Activated T-helper 1 cell treated with Interleukin-2 at 50 U/mL for 16 hours (primary cell): ENCODE results near the gene ZDHHC11B.
"Not testable (repeated sequence)": the region's sequence is repeated elsewhere in the genome, so short reads cannot be mapped to it uniquely, and the experiment has no call there.

Experiments
- DNase-seq: peaks from one replicate; pipeline ENCODE4 v3.0.0-alpha.2; 2020; ENCODE audit warnings: low read depth

The ZDHHC11B gene

DNA sequence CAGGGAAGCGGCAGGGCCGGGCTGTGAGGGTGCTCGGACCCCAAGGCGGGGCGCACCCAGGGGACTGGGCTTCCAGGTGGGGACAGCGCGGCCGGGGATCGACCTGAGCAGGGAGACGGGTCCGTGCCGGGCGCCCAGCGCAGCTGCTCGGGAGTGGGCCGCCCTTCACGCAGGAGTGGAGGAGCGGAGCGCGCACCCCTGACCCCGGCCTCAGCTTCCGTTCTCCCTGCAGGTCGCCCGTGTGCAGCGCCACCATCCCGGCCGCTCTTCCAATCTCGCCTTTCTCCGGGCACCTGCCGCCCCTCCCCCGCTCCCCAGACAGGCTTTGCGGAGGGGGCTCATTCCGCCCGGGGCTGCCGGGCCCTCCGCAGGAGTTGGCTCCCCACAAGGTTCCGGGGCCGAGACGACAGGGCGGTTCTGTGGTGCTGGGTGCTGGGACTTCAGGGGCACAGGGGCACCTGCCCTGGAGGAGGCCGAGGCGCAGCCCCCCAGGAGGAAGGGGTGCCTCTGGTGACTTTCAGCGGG, 714 bp upstream of the ZDHHC11B start:
- not testable (repeated sequence) for DNase-seq

- not testable (repeated sequence) for DNase-seq
These were observed 575 bp downstream of the ZDHHC11B start for GRCh38 chr5:783881-784427.

GRCh38 chr5:783049-783802, 1.3 kb downstream of the ZDHHC11B start:
- not testable (repeated sequence) for DNase-seq

GRCh38 chr5:782356-782755, 2.2 kb downstream of the ZDHHC11B start:
- not testable (repeated sequence) for DNase-seq

- not testable (repeated sequence) for DNase-seq
These were observed 4.0 kb downstream of the ZDHHC11B start for GRCh38 chr5:780571-780970.

DNA sequence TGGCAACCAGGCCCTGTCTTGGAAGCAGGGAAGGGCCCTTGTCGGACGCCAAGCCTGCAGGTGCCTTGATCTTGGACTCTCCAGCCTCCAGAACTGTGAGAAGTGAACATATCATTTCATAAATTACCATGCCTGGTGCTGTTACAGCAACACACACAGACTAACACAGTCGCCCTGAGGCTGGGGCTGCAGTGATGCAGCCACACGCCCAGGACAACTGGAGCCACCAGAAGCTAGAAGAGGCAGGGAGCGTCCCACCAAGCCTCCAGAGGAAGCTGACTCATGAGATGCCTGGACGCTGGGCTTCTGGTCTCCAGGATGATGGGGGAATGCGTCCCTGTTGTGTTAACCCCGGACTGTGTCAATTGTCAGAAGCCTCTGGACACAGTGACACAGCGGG, 5.6 kb downstream of the ZDHHC11B start:
- not testable (repeated sequence) for DNase-seq

GRCh38 chr5:778421-778820, 6.1 kb downstream of the ZDHHC11B start:
- DNase-seq, result not testable (repeated sequence)

DNA sequence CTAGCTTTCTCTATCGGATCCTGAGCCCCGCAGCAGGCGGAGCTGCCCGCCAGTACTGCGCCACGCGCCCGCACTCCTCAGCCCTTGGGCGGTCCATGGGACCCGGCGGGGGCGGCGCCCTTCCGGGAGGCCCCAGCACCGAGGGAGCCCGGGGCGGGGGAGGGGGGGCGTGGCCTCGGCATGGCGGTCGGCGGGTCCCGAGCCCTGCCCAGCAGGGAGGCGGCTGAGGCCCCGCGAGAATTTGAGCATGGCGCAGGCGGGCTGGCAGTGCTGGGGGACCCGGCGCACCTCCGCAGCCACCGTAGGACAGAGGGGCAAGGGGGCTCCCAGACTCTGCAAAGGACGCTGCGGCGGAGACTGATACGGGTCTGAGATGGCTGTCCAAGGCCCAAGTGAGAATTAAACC, 6.8 kb downstream of the ZDHHC11B start:
- DNase-seq, result no peak

- no peak for DNase-seq
These were observed 7.4 kb downstream of the ZDHHC11B start for GRCh38 chr5:776862-777711.

- no peak for DNase-seq
These were observed 8.3 kb downstream of the ZDHHC11B start for GRCh38 chr5:775961-776861.

DNA sequence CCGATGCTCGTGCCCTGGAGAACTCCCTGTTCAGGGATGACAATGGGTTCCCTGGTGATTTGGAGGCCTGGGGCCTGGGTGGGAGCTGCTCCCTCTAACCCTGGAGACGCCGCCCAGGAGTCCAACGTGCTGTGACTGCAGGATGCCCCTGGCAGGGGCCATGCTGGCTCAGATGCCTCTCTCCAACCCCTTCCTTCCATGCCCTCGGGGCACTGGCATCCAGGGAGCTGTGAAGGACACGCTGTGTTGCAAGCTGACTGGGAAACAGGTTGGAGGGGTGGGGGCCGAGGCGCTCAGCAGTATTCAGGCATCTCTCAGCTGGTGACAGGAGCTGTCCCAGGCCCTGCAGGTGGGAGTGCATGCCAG, 9.0 kb downstream of the ZDHHC11B start:
- DNase-seq, result not testable (repeated sequence)

- not testable (repeated sequence) for DNase-seq
These were observed 9.5 kb downstream of the ZDHHC11B start for GRCh38 chr5:774854-775505.

- DNase-seq, result not testable (repeated sequence)
These were observed 10.2 kb downstream of the ZDHHC11B start for GRCh38 chr5:774304-774703.

DNA sequence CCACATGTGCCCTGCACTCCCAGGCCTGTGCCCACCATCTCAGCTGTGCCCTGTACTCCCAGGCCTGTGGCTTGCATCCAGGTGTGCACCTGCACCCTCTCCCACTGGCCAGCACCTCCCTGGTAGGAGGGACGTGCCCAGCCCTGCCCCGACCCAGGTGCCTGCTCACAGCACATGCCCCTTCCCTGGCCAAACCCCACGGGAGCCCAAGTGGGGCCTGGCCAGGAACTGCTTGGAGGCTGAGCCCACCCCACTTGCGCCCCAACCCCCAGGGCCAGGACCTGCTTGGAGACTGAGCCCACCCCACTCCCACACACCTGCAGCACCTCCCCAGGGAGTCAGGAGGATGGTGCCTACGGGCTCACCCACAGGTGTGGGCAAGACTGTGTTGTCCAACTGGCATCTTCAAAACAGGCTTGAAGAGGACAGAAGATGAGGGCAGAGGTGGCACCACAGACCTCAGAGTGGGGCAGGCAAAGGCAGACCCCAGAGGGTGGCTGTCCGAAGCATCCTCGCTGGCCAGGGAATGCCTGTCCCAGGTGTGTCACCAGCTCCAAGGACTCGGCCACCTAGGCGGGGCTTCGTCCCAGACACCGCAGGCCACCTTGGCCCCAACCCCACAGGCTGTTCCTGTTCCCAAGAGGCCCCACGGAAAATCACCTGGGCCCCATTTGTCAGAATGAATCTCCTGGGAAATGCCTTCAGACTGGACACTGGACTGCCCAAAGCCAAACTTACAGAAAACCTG, 10.8 kb downstream of the ZDHHC11B start:
- DNase-seq, result no peak

- not testable (repeated sequence) for DNase-seq
These were observed 11.6 kb downstream of the ZDHHC11B start for GRCh38 chr5:772931-773330.

GRCh38 chr5:772547-772890, 12.0 kb downstream of the ZDHHC11B start:
- not testable (repeated sequence) for DNase-seq

DNA sequence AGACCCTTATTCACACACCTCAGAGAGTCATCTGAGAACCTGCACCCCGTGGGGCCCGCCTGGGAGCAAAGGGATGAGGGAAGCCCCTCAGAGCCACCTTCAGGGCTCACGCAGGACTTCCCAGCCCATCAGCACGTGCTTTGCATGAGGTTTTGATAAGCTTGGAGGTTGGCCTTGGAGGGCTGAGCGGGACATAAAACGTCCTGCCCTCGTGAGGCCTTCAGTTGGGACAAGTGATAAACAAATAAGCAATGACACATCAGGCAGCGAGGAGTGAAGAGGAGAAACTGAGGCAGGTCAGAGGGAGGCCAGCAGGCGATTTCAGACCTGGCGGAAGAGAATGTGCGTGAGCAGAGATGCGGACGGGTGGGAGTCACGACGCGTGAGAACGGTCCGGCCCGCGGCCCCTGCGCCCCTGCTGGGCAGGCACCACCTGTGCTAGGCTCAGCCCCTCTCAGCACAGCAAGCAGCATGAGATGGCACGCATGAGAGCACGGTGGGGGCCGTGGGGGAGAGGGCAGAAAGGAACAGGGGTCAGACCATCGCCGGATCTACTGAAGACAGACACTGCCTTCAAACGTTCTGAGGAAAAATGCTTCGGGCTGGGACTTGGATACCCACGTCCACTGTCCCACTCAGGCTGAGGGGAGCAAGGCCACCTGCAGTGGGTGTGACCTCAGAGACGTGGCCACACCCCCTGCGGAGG, 12.5 kb downstream of the ZDHHC11B start:
- DNase-seq, result not testable (repeated sequence)

- DNase-seq, result not testable (repeated sequence)
These were observed 13.3 kb downstream of the ZDHHC11B start for GRCh38 chr5:771087-771781.

DNA sequence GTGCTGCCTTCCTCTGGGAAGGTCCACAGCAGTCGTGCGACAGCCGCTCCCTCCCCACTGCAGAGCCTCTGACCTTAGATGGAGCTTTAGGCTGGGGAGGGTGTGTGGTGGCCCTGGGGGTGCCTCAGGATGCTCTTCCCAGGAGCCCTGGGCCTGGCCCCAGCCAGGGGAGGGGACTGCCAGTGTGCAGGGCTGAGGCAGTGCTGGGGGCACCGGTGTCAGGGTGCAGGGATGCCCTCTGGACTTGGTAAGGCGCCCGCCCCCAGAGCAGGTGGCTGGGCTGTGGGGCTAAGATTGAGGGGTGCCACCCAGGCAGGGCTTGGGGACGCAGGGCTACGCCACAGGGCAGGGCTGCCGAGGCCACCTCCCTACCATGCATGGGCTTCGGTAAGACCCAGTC, 13.9 kb downstream of the ZDHHC11B start:
- DNase-seq, result not testable (repeated sequence)
